K562 (cell line): ENCODE measurements around the gene ST7. TPM values are rescaled to one million over a fixed set of nuclear protein-coding genes. Genes with fewer than 3 reads are reported as not detected.

Experiments used
- E2F4 ChIP-seq: sonication (generic); formaldehyde crosslinking; IDR thresholded peaks from 2 replicates; pipeline ENCODE4 v1.8.0; 2022; ENCODE audit warnings: mild to moderate bottlenecking, low read depth, missing genetic modification reagents
- SMAD3 ChIP-seq: fragments of 450-650 bp; formaldehyde crosslinking; conservative IDR thresholded peaks from 2 replicates; pipeline ENCODE4 v1.4.0; 2020; ENCODE audit warnings: mild to moderate bottlenecking
- ZBTB40 ChIP-seq, 2 experiments: fragments of 450-650 bp in 1 of 2; sonication (generic) in 1 of 2; formaldehyde crosslinking in 1 of 2; IDR thresholded peaks; 2 replicates each; pipeline versions ENCODE4 v1.7.1 to v1.9.0; 2016 to 2022; ENCODE audit warnings: inconsistent platforms in 1 of 2, mild to moderate bottlenecking in 1 of 2, missing genetic modification reagents in 1 of 2
- ZNF407 ChIP-seq: fragments of 450-650 bp; IDR thresholded peaks from 2 replicates; pipeline ENCODE4 v1.6.1; 2016; ENCODE audit warnings: low read depth
- polyA plus RNA-seq, 8 experiments: library from polyadenylated mRNA; depleted of rRNA in 4 of 8; stranded (reverse) in 5 of 8; unstranded in 3 of 8; fragments of >200 nt; fragmentation: Nextera tagmentation in 2 of 8; fragmentation: Illumina TruSeq in 1 of 8; extraction: Ambion mirVana in 2 of 8; extraction: Trizol in 1 of 8; gene quantifications; 2 replicates each; pipeline versions ENCODE4 v1.2.1 to v1.2.3, GENCODE V29; 2011 to 2014; ENCODE audit warnings: inconsistent platforms in 1 of 8, missing spikeins in 1 of 8
- total RNA-seq, 7 experiments: library from RNA; depleted of rRNA in 6 of 7; stranded (reverse); fragments of >200 nt in 6 of 7; fragmentation: Illumina TruSeq in 2 of 7; extraction: Trizol in 2 of 7; gene quantifications; 2 replicates each; pipeline versions ENCODE4 v1.2.1 to v1.2.3, GENCODE V29; 2011 to 2021; ENCODE audit warnings: low replicate concordance in 1 of 7
- TF ChIP-seq, protein P1 (sequence below): fragments of 250-450 bp; sonication (Bioruptor Pico); IDR thresholded peaks from 2 replicates; pipeline ENCODE4 v1.5.0; 2021

ST7 gene
- total and polyA plus RNA-seq, 9 of the 15 experiments (the other 6 are each of a cell fraction or from before 2014, with no cell fraction given), result 23.9 to 56.3 (median 36.9) TPM

DNA sequence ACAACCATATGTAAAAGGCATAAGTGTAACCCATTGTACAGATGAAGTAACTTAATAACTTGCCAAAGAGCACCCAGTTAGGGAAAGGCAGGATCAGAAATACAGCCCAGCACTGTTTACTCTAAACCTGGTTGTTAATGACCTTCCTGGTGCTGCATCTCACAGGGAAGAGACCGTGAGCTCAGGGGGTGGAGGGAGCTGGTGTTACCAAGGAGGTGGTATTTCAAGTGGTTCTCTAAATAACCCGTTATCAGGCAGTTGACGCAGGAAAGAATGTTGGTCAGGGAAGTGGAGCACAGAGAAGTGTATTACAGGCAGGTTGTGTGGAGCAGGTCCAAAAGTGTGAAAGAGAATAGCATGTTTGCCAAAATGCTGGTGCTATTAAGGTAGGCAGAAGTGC, 4.4 kb upstream of the ST7 start (continued):
- TF ChIP-seq ZNF407, result no peak
- no peak for TF ChIP-seq ZBTB40 (IDR thresholded peaks at IDR 0.05)
- no peak for TF ChIP-seq ZBTB40 (CRISPR knock-in tag; IDR thresholded peaks at IDR 0.05)
- TF ChIP-seq, protein P1, sequence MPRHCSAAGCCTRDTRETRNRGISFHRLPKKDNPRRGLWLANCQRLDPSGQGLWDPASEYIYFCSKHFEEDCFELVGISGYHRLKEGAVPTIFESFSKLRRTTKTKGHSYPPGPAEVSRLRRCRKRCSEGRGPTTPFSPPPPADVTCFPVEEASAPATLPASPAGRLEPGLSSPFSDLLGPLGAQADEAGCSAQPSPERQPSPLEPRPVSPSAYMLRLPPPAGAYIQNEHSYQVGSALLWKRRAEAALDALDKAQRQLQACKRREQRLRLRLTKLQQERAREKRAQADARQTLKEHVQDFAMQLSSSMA (CRISPR knock-in tag), result no peak
- no peak for TF ChIP-seq SMAD3 (CRISPR knock-in tag)
- TF ChIP-seq E2F4 (CRISPR knock-in tag), result no peak
